ENCODE results near the gene DCUN1D1.
A peak's percentile ranks its signal among the peaks of the same experiment; 100 is the strongest.

Gene DCUN1D1

GRCh38 chr3:182980204-182981037 lies at the start of gene DCUN1D1:
TSS of gene DCUN1D1 (minus strand) at chr3:182980538. CDS start at chr3:182980489, 49 bp downstream.
- Histone ChIP-seq H3K4me3 (ENCODE audit: low read depth, low read length) (peak within 1 kb of the TSS; percentile 78), H2AFZ (peak within 1 kb of the TSS; percentile 94), H3K27ac (peak within 1 kb of the TSS; percentile 11), H3K27me3 (ENCODE audit: control insufficient read depth, insufficient read depth, low read length) (no peaks in the 10 kb centered on the region), H3K4me1 (peaks cover 4% of the 10 kb centered on the region), H3K79me2 (peaks cover 23% of the 10 kb centered on the region), H3K9ac (no peak within 1 kb of the TSS), H3K9me3 (ENCODE audit: control insufficient read depth, low read length) (no peaks in the 10 kb centered on the region), H3K4me2 (ENCODE audit: low read length) (peak within 1 kb of the TSS; percentile 96), H3K36me3 (ENCODE audit: control insufficient read depth, insufficient read depth, low read length) (no peaks in the 10 kb centered on the region)
- no peak for TF ChIP-seq CTCF (IDR thresholded peaks at IDR 0.05)

GRCh38 chr3:183028416-183028815 lies 48.1 kb upstream of the DCUN1D1 start:
- no peaks in the 10 kb centered on the region for H3K36me3 ChIP-seq (ENCODE audit: control insufficient read depth, insufficient read depth, low read length)
- no peak overlapping the region for H3K4me2 ChIP-seq (ENCODE audit: low read length)
- H3K4me1 ChIP-seq = no peaks in the 10 kb centered on the region
- H3K79me2 ChIP-seq = no peaks in the 10 kb centered on the region
- no peak overlapping the region for H3K4me3 ChIP-seq (ENCODE audit: low read depth, low read length)
- no peak for TF ChIP-seq CTCF (IDR thresholded peaks at IDR 0.05)
- no peak overlapping the region for H3K27ac ChIP-seq
- no peak overlapping the region for H2AFZ ChIP-seq
- H3K9me3 ChIP-seq (ENCODE audit: control insufficient read depth, low read length) = no peaks in the 10 kb centered on the region
- no peaks in the 10 kb centered on the region for H3K27me3 ChIP-seq (ENCODE audit: control insufficient read depth, insufficient read depth, low read length)
- no peak overlapping the region for H3K9ac ChIP-seq

GRCh38 chr3:183027276-183027675 lies 46.9 kb upstream of the DCUN1D1 start:
- Histone ChIP-seq H3K27ac (no peak overlapping the region), H3K4me2 (ENCODE audit: low read length) (no peak overlapping the region), H3K9ac (no peak overlapping the region), H3K4me1 (no peaks in the 10 kb centered on the region), H2AFZ (no peak overlapping the region), H3K79me2 (no peaks in the 10 kb centered on the region), H3K27me3 (ENCODE audit: control insufficient read depth, insufficient read depth, low read length) (no peaks in the 10 kb centered on the region), H3K36me3 (ENCODE audit: control insufficient read depth, insufficient read depth, low read length) (no peaks in the 10 kb centered on the region), H3K4me3 (ENCODE audit: low read depth, low read length) (no peak overlapping the region), H3K9me3 (ENCODE audit: control insufficient read depth, low read length) (no peaks in the 10 kb centered on the region)
- no peak for TF ChIP-seq CTCF (IDR thresholded peaks at IDR 0.05)

GRCh38 chr3:183022936-183023516 lies 42.7 kb upstream of the DCUN1D1 start:
- no peak overlapping the region for H3K27ac ChIP-seq
- no peaks in the 10 kb centered on the region for H3K9me3 ChIP-seq (ENCODE audit: control insufficient read depth, low read length)
- no peak for TF ChIP-seq CTCF (IDR thresholded peaks at IDR 0.05)
- no peaks in the 10 kb centered on the region for H3K79me2 ChIP-seq
- no peak overlapping the region for H3K4me2 ChIP-seq (ENCODE audit: low read length)
- no peaks in the 10 kb centered on the region for H3K36me3 ChIP-seq (ENCODE audit: control insufficient read depth, insufficient read depth, low read length)
- no peak overlapping the region for H3K4me3 ChIP-seq (ENCODE audit: low read depth, low read length)
- H3K4me1 ChIP-seq = no peaks in the 10 kb centered on the region
- no peaks in the 10 kb centered on the region for H3K27me3 ChIP-seq (ENCODE audit: control insufficient read depth, insufficient read depth, low read length)
- no peak overlapping the region for H3K9ac ChIP-seq
- no peak overlapping the region for H2AFZ ChIP-seq
